Activated naive CD8-positive, alpha-beta T cell treated with anti-CD3 and anti-CD28 coated beads, Interleukin-2, amount 50 U/mL, for 16 hours (primary cell): Measurements from ENCODE around the gene YEATS2.

ENCODE experiments used
- DNase-seq: peaks from one replicate; pipeline ENCODE4 v3.0.0-alpha.2; 2020; ENCODE audit warnings: low read depth, low spot score

The YEATS2 gene

DNA sequence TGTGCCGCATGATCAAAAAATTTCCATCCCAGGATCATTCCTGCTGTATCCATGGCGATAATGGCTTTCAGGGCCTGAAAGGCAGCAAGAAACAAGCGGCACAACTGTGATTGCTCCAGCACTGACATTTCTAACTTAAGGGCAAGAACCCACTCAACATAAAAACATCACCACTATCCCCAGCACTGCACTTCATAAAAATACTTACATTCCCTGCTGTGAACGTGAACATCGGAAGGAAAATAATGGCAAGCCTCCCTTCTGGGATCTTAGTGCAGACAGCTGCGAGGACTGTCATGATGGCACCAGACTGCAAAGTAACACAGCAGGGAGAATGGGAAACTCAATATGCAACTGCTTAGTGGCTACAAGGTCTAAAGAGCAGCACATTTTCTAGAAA is 135.9 kb downstream of the YEATS2 start:
- DNase-seq, result no peak

DNA sequence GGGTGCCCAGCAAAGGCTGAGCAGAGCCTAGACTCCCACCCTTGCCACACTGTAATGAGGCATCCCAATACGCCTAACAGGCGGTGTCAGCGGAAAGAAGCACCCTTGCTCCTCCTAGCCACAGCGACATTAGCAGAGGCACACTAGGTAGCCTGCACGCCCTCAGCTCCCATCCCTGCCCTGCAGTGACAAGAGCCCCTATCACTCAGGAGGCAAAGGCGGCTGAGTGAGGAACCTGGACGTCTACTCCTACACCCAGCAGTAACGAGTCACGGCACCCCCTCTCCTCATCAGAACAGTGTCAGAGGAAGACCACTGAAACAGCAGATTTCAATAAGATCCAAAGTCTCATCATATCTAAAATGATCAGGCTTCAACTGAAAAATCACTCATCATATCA is 139.8 kb downstream of the YEATS2 start:
- DNase-seq, result no peak

DNA sequence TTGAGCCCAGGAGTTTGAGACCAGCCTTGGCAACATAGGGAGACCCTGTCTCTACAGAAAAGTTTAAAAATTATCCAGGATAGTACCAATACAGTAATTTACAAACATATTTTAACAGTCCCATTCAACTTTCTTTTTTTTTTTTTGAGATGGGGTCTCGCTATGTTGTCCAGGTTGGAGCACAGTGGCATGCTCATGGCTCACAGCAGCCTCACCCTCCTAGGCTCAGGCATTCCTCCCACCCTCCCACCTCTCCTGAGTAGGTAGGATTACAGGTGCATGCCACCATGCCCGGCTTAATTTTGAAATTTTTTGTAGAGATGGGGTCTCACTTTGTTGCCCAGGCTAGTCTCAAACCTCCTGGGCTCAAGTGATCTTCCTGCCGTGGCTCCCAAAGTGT is 140.3 kb downstream of the YEATS2 start:
- no peak for DNase-seq

DNA sequence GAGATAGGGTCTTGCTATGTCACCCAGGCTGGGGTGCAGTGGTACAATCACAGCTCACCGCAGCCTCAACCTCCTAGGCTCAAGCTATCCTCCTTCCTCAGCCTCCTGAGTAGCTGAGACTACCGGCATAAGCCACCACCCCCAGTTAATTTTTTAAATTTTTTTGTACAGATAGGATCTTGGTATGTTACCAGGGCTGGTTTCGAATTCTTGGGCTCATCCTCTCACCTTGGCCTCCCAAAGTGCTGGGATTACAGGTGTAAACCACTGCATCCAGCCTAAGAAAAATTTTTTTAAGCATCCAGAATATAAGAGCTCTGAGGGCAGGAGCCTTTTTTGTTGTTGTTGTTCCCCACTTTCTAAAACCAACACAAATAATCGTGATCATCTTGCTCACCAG is 142.2 kb downstream of the YEATS2 start:
- no peak for DNase-seq

DNA sequence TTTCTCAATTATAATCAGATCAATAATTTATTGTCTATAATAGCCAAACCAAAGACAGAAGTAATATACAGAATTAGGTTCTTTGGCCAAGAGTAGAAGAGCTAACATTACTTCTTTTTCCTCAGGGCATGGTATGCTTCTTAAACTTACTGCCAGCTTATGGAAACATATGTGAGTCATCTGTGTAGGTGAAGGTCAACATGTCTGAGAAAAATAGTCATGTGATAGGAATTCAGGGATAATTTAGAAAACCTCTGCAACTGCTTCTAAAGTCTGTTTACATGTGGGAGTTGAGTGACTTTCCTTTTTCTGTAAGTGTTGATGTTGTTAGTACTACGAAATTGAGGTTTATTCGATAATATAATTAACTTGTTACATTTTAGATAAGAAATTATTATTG is 147.0 kb downstream of the YEATS2 start:
- no peak for DNase-seq

DNA sequence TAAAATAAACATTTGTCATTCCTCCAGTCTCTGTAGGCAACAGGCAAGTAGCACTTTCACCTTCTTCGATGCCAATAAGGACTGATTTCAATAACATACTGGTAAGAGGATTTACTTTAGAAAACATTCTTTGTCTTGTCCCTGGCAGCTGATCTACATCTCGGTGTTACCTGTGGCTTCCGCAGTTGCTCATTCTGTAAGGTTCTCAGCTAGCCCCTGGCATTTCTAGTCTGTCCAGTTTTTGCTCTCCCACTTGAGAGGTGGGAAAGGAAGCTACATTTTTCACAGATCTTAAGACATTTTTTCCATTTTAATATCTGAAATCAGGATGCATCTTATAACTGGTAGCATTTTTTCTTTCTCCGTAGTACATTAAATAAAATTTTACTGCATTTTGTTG is 147.5 kb downstream of the YEATS2 start:
- DNase-seq, result no peak

DNA sequence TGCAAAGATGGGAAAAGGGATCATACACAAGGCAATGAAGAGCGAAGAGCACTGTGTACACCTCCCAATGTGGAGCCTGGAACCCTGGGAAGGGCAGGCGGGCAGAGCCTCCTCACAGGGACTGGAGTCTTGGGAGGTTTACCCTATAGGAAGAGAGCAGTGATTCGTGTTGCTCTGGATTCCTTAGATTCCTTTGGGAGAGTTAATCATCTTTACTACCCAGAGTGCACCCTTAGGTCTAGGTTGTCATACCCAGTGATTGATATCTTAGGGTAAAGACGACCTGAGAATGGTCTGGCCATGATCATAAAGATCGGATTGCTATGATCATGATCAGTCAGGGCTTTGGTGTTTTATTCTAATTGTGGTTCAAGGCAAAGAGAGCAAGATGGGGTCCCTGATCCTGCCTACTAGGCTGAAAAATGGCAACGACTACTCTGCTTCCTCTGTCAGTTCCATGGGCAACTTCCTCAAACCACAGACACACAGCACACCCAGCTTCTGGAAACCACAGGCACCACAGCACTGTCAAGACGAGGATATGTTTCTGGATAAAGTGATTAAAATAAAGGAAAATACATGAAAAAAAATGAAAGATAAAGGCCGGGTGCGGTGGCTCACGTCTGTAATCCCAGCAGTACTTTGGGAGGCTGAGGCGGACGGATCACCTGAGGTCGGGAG is 148.2 kb downstream of the YEATS2 start:
- no peak for DNase-seq

DNA sequence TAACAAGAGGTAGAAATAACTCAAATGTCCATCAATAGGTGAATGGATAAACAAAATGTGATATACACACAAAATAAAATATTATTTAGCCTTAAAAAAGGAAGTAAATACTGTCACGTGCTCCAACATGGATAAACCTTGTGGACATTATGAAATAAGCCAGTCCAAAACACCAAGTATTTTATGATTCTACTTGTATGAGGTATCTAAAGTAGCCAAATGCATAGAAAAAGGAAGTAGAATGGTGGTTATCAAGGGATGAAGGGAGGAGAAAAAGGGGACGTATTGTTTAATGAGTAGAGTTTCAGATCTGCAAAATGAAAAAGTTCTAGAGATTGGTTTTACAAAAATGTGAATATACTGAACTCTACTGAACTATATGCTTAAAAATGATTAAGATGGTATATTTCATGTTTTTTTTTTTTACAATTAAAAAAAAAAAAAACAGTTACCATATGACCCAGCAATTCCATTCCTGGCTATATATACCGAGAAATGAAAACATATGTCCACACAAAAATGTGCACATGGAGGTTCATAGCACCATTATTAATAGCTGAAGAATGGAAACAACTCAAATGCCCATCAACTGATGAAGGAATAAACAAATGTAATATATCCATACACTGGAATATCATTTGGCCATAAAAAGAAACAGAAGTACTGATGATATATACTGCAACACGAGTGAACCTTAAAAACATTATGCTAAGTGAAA is 156.9 kb downstream of the YEATS2 start:
- no peak for DNase-seq

DNA sequence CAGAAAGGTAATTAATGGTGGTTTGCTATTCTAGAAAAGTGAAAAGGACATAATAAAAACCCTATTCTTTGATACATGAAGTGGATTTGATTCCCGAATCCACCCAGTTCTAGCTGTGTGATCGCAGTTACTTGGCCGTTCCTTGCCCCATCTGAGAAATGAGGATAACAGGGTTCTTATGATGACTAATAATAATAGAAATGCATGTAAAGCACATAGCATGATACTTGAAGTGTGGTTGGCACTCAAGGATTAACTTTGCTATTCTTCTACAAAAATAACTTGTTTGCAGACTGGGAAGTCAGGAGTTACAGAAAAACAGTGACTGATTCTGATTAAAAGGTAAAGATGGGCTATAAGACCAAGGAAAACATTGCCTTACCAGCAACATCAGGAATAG is 160.3 kb downstream of the YEATS2 start:
- DNase-seq, result no peak
